Stimulated activated CD4-positive, alpha-beta T cell treated with anti-CD3 and anti-CD28 coated beads, TNF-alpha, amount 100 ng/mL, for 4 hours (primary cell): Measurements from ENCODE around the gene LY6G6F.

ENCODE experiments used
- DNase-seq, 3 experiments: peaks; one replicate each; pipeline ENCODE4 v3.0.0-alpha.2; 2020; ENCODE audit warnings: low read depth in 3 of 3

LY6G6F gene

GRCh38 chr6:31737991-31738979, 31.6 kb downstream of the LY6G6F start:
- DNase-seq: peak; percentile 20 to 49 (median 43)

- DNase-seq: peak; percentile 87 to 91 (median 88)
Observed at GRCh38 chr6:31739639-31740396, 33.2 kb downstream of the LY6G6F start, which contains the start of gene MSH5. TSS of gene MSH5 (plus strand) at chr6:31740005. CDS start at chr6:31740467, 462 bp downstream.

- DNase-seq: peak in 1 of 3 experiments; percentile 26
Observed at GRCh38 chr6:31740397-31741223, 33.9 kb downstream of the LY6G6F start.

- no peak for DNase-seq
Observed at GRCh38 chr6:31741815-31742214, 35.1 kb downstream of the LY6G6F start.

GRCh38 chr6:31742894-31743293, 36.2 kb downstream of the LY6G6F start:
- DNase-seq: no peak

GRCh38 chr6:31744422-31744821, 37.8 kb downstream of the LY6G6F start:
- DNase-seq: no peak

GRCh38 chr6:31749301-31750036, 42.8 kb downstream of the LY6G6F start:
- DNase-seq: no peak

- DNase-seq: no peak
Observed at GRCh38 chr6:31750411-31751022, 43.9 kb downstream of the LY6G6F start.

GRCh38 chr6:31752739-31753319, 46.2 kb downstream of the LY6G6F start:
- DNase-seq: no peak

- no peak for DNase-seq
Observed at GRCh38 chr6:31758281-31758680, 51.6 kb downstream of the LY6G6F start.
